ENCODE results near the gene RXFP2.

Gene RXFP2

DNA sequence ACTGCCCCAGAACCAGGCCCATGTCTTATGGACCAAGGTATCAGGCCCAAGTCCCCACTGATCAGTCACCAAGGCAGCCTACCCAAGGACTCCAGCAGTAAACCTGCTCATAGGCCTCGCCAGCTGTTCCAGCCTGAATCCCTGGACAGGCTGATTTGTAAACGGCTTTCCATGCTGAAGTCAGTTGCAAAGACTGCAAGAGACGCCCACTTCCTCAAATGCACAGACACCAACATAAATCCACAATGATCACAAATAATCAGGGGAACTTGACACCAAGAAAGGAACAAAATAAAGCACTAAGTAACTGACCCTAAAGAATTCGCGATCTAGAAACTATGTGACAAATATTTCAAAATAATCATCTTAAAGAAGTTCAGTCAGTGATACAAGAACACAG lies 75.2 kb downstream of the RXFP2 start:
- TF ChIP-seq, protein P1, sequence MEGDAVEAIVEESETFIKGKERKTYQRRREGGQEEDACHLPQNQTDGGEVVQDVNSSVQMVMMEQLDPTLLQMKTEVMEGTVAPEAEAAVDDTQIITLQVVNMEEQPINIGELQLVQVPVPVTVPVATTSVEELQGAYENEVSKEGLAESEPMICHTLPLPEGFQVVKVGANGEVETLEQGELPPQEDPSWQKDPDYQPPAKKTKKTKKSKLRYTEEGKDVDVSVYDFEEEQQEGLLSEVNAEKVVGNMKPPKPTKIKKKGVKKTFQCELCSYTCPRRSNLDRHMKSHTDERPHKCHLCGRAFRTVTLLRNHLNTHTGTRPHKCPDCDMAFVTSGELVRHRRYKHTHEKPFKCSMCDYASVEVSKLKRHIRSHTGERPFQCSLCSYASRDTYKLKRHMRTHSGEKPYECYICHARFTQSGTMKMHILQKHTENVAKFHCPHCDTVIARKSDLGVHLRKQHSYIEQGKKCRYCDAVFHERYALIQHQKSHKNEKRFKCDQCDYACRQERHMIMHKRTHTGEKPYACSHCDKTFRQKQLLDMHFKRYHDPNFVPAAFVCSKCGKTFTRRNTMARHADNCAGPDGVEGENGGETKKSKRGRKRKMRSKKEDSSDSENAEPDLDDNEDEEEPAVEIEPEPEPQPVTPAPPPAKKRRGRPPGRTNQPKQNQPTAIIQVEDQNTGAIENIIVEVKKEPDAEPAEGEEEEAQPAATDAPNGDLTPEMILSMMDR (IDR thresholded peaks at IDR 0.05; ENCODE audit: low read depth, low read length, missing control alignments) = no peak
- H3K4me3 ChIP-seq (replicated peaks; ENCODE audit: low read depth, low read length) = no peak overlapping the region
- no peak for DNase-seq (ENCODE audit: extremely low read depth, low read depth)

DNA sequence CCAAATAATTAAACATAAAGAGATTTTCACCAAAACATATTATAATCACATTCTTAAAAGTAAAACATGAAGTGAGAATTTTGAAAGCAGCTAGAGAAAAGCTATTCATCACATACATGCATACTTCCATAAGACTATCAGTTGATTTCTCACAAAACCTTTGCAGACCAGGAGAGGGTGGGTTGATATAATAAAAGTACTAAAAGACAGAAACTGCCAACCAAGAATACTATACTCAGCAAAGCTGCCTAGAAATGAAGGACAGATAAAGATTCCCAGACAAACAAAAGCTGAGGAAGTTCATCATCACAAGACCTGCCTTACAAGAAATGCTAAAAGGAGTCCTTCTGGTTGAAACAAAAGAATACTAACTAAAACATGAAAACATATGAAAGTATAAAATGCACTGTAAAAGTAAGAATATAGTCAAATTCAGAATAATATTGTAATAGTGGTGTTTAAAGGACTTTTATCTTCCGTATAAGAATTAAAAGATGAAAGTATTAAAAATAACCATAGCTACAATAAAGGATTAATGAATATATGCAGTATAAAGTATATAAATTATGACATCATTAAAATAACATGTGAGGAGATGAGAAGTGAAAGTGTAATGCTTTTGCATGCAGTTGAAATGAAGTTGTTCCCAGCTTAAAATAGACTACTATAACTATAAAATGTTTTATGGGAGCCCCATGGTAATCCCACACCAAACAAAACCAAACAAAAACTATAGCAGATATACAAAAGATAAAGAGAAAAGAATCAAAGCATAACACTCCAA lies 76.2 kb downstream of the RXFP2 start:
- DNase-seq (ENCODE audit: extremely low read depth, low read depth) = no peak
- no peak overlapping the region for H3K4me3 ChIP-seq (replicated peaks; ENCODE audit: low read depth, low read length)
- TF ChIP-seq, protein P1 (IDR thresholded peaks at IDR 0.05; ENCODE audit: low read depth, low read length, missing control alignments) = no peak

DNA sequence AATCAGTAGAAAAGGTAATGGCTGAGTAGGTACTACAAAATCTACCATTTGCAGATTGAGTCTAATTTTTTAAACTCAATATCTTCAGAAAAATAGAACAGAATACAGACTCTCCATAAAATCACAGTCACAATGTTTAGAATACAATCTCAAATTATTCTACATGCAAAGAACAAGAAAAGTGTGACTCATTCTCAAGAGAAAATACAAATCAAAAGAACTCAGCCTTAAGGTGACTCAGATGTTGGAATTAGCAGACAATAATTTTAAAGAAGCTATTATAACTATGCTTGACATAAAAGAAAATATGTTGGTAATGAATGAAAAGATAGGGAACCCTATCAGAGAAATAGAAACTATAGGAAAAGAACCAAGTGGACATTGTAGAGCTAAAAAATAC lies 78.9 kb downstream of the RXFP2 start:
- DNase-seq (ENCODE audit: extremely low read depth, low read depth) = no peak
- no peak overlapping the region for H3K4me3 ChIP-seq (replicated peaks; ENCODE audit: low read depth, low read length)
- TF ChIP-seq, protein P1 (IDR thresholded peaks at IDR 0.05; ENCODE audit: low read depth, low read length, missing control alignments) = no peak

DNA sequence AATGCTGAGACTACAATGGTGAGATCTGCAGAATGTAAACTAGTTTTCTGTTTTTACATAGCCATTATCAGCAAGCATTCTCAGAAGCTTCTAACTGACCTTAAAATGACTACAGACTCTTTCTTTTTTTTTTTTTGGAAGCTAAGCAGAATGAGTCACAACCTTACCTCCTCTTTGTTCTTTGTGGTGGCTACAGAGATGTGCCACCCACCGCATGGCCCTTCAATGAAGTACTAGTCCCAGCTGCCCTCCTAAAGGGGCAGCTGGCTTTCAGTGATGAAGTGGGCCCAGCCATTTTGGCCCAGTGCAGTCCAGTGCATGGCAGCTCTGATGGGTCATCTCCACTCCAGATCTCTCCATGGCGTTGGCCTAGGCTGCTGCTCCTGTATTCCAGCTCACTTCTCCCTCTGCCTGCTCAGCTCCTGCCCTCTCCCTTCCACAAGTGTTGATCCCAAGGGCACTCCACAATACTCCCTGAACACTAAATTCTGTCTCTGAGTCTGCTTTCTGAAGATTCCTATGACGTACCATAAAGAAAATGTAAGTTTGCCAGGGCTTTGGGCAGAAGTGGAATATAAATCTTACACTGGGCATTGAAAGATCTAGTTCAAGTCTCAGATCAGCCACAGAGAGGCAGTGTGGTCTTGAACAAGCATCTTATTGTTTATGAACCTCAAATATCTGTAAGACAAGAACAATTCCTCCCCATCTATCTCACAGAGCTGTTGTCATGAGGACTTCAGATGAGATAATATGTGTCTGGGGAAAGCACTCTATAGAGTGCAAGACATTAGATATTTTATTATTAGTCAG lies 85.6 kb downstream of the RXFP2 start:
- no peak overlapping the region for H3K4me3 ChIP-seq (replicated peaks; ENCODE audit: low read depth, low read length)
- TF ChIP-seq, protein P1 (IDR thresholded peaks at IDR 0.05; ENCODE audit: low read depth, low read length, missing control alignments) = no peak
- no peak for DNase-seq (ENCODE audit: extremely low read depth, low read depth)

DNA sequence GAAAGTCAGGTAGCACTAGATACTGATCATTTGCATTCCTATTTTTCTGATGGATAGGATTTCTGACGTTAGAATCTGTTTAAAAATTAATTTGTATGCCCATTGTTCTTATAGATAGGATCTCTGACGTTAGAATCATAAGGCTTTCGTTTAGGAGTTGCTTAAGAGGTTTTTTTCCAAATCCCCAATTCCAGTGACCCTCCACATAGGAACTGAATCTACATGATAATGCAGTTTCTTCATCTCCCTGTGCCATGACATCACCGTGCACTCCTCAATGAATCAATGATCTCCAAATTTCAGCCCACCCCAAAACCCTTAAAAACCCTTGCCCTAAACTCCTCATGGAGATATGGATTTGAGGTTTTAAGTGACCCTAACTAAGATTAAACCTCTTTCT lies 87.2 kb downstream of the RXFP2 start:
- TF ChIP-seq, protein P1 (IDR thresholded peaks at IDR 0.05; ENCODE audit: low read depth, low read length, missing control alignments) = no peak
- DNase-seq (ENCODE audit: extremely low read depth, low read depth) = no peak
- no peak overlapping the region for H3K4me3 ChIP-seq (replicated peaks; ENCODE audit: low read depth, low read length)

DNA sequence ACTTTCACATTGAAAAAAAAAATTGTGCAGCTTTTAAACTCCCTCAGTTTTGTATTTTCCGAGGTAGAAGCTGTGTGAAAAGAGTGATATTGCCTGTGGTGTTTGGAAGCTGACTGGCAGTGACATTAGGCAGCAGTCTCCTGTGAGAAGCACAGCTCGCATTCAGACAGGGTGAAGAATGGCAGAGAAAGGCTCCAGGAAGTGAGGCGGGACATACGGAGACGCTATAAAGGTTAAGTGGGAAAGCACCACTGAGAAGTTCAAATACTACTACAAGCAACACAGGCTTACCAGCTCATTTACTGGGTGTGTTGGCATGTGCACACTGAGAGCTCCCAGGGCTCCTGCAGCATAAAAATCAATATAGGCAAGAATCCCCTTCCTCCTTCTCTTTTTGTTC lies 88.4 kb downstream of the RXFP2 start:
- H3K4me3 ChIP-seq (replicated peaks; ENCODE audit: low read depth, low read length) = no peak overlapping the region
- DNase-seq (ENCODE audit: extremely low read depth, low read depth) = no peak
- TF ChIP-seq, protein P1 (IDR thresholded peaks at IDR 0.05; ENCODE audit: low read depth, low read length, missing control alignments) = no peak
